GM12878 (cell line): ENCODE measurements around the gene LGALS3. TPM values are rescaled to one million over a fixed set of nuclear protein-coding genes. Genes with fewer than 3 reads are reported as not detected.

Source experiments
- ATAC-seq: fragments of 200-7000 bp; cut with Tn5 transposase; 3 replicates; pipeline ENCODE4 v1.9.1; 2020; ENCODE audit warnings: mild to moderate bottlenecking, moderate library complexity
- BruUV-seq: library from RNA; stranded (reverse); fragments of 400-500 nt; replicated peaks from 2 replicates; lab custom pipeline; 2021; lab: Mats Ljungman, UMichigan
- CTCF ChIA-PET: fragments of 300-600 bp; sonication (Branson Sonifier 250); formaldehyde crosslinking; extraction: SDS; loops from one replicate; lab custom pipeline; 2021; ENCODE audit warnings: inconsistent platforms; lab: Yijun Ruan, JAX
- POLR2A ChIA-PET: fragments of 350-600 bp; formaldehyde crosslinking; extraction: SDS; loops from one replicate; lab custom pipeline; 2021; ENCODE audit warnings: inconsistent platforms; lab: Charles Lee
- RAD21 ChIA-PET: fragments of 300-600 bp; sonication (Branson Sonifier 250); formaldehyde crosslinking; loops from one replicate; lab custom pipeline; 2023; ENCODE audit warnings: antibody characterized with exemption; ENCODE audit not compliant: unreplicated experiment; lab: Charles Lee
- SMC1A ChIA-PET: fragments of 300-600 bp; sonication (Branson Sonifier 250); formaldehyde crosslinking; loops from one replicate; lab custom pipeline; 2023; ENCODE audit not compliant: unreplicated experiment, uncharacterized antibody; lab: Charles Lee
- DNase-seq: peaks from one replicate; pipeline ENCODE4 v3.0.0-alpha.2; 2011; ENCODE audit warnings: low read depth, low spot score
- FAIRE-seq: peaks from 3 replicates; lab custom pipeline; 2011; peaks lifted over from hg19 to GRCh38; lab: Jason Lieb, UNC
- H2AFZ ChIP-seq: 2 replicates; pipeline ENCODE4 v1.6.0; 2011; ENCODE audit warnings: low read depth, low read length, control low read depth; ENCODE audit not compliant: control insufficient read depth
- H3K27ac ChIP-seq: 2 replicates; pipeline ENCODE4 v1.5.1; 2011; ENCODE audit warnings: control low read depth; ENCODE audit not compliant: control insufficient read depth, insufficient read depth
- H3K27me3 ChIP-seq, 2 experiments: replicated peaks in 1 of 2; 2 replicates each; pipeline versions ENCODE4 v1.6.0 to v1.6.1; 2011; ENCODE audit warnings: low read length in 1 of 2; ENCODE audit not compliant: control insufficient read depth in 2 of 2, insufficient read depth in 2 of 2
- H3K36me3 ChIP-seq, 2 experiments: 2 replicates each; pipeline ENCODE4 v1.5.1; 2011; ENCODE audit warnings: low read length in 1 of 2; ENCODE audit not compliant: control insufficient read depth in 2 of 2, insufficient read depth in 2 of 2
- H3K4me1 ChIP-seq: 2 replicates; pipeline ENCODE4 v1.6.1; 2011; ENCODE audit warnings: mild to moderate bottlenecking, low read length, moderate library complexity, mixed read lengths; ENCODE audit not compliant: control insufficient read depth, insufficient read depth
- H3K4me2 ChIP-seq: 2 replicates; pipeline ENCODE4 v1.6.0; 2011; ENCODE audit warnings: control low read depth; ENCODE audit not compliant: control insufficient read depth, insufficient read depth
- H3K4me3 ChIP-seq: fragments of 200-600 bp; sonication (generic); 2 replicates; pipeline ENCODE4 v1.5.1; 2016
- H3K79me2 ChIP-seq: 2 replicates; pipeline ENCODE4 v1.6.0; 2011; ENCODE audit warnings: low read length; ENCODE audit not compliant: control insufficient read depth, insufficient read depth
- H3K9ac ChIP-seq: 2 replicates; pipeline ENCODE4 v1.8.0; 2011; ENCODE audit warnings: low read length, control low read depth, mixed read lengths; ENCODE audit not compliant: control insufficient read depth, insufficient read depth
- H3K9me3 ChIP-seq: replicated peaks from 3 replicates; pipeline ENCODE4 v1.5.1; 2011; ENCODE audit warnings: mild to moderate bottlenecking, low read length; ENCODE audit not compliant: control insufficient read depth, insufficient read depth
- H4K20me1 ChIP-seq: 2 replicates; pipeline ENCODE4 v1.6.0; 2011; ENCODE audit not compliant: control insufficient read depth, insufficient read depth
- ASH2L ChIP-seq: fragments of 300-600, 200-600 bp; sonication (generic); IDR thresholded peaks from 2 replicates; pipeline ENCODE4 v1.6.1; 2017; ENCODE audit warnings: low read depth, mild to moderate bottlenecking, borderline replicate concordance
- BMI1 ChIP-seq: fragments of 450-650 bp; IDR thresholded peaks from 2 replicates; pipeline ENCODE4 v1.6.1; 2016; ENCODE audit warnings: mild to moderate bottlenecking, moderate library complexity, borderline replicate concordance
- CBX5 ChIP-seq: sonication (generic); IDR thresholded peaks from 2 replicates; pipeline ENCODE4 v1.6.1; 2016; ENCODE audit warnings: low read depth, moderate library complexity, mild to moderate bottlenecking, inconsistent platforms
- EED ChIP-seq: sonication (generic); IDR thresholded peaks from 2 replicates; pipeline ENCODE4 v1.6.1; 2016; ENCODE audit warnings: antibody characterized with exemption, low read depth
- IKZF1 ChIP-seq: fragments of 450-650 bp; conservative IDR thresholded peaks from 2 replicates; pipeline ENCODE4 v1.6.1; 2017; ENCODE audit warnings: antibody characterized with exemption, mild to moderate bottlenecking
- MTA2 ChIP-seq: fragments of 450-650 bp; IDR thresholded peaks from 2 replicates; pipeline ENCODE4 v1.6.1; 2016; ENCODE audit warnings: low read depth, mild to moderate bottlenecking, moderate library complexity
- NR2C2 ChIP-seq: IDR thresholded peaks from 2 replicates; pipeline ENCODE4 v1.6.1; 2011; ENCODE audit warnings: borderline replicate concordance, low read depth; ENCODE audit not compliant: control insufficient read depth, insufficient read length
- SMAD1 ChIP-seq: fragments of 450-650 bp; IDR thresholded peaks from 2 replicates; pipeline ENCODE4 v1.6.1; 2018; ENCODE audit warnings: mild to moderate bottlenecking, low read depth; ENCODE audit not compliant: partially characterized antibody
- SMARCA5 ChIP-seq: fragments of 450-650 bp; IDR thresholded peaks from 2 replicates; pipeline ENCODE4 v1.6.1; 2017; ENCODE audit warnings: mild to moderate bottlenecking
- SMC3 ChIP-seq: IDR thresholded peaks from 2 replicates; pipeline ENCODE4 v1.6.1; 2011; ENCODE audit warnings: low read length, improper control_type of control experiment, borderline replicate concordance
- SP1 ChIP-seq: IDR thresholded peaks from one replicate; pipeline ENCODE4 v1.6.1; 2011; ENCODE audit warnings: low read depth, low read length
- SPI1 ChIP-seq: IDR thresholded peaks from 2 replicates; pipeline ENCODE4 v1.6.1; 2011; ENCODE audit warnings: low read depth, mild to moderate bottlenecking, low read length, moderate library complexity, borderline replicate concordance; ENCODE audit not compliant: insufficient read depth
- SUZ12 ChIP-seq: fragments of 200-600 bp; sonication (generic); IDR thresholded peaks from one replicate; pipeline ENCODE4 v1.6.1; 2018; ENCODE audit warnings: antibody characterized with exemption, mild to moderate bottlenecking; ENCODE audit not compliant: unreplicated experiment
- ZNF24 ChIP-seq: fragments of 450-650 bp; IDR thresholded peaks from 2 replicates; pipeline ENCODE4 v1.6.1; 2017; ENCODE audit warnings: antibody characterized with exemption, mild to moderate bottlenecking
- WGBS: methylation state at CpG from one replicate; pipeline ENCODE4 v1.1.6; 2016; ENCODE audit warnings: low lambda C conversion rate; ENCODE audit not compliant: insufficient replicate concordance, insufficient coverage; ENCODE audit errors: missing lambda C conversion rate; 5-methylcytosine and 5-hydroxymethylcytosine counted together
- in situ Hi-C: fragments of 300-500 bp; cut with MboI; formaldehyde crosslinking; loops from 9 replicates; pipeline ENCODE4 v1.14.3; 2018; ENCODE audit warnings: mixed read lengths
- intact Hi-C: fragments of 100-400 bp; cut with micrococcal nuclease; formaldehyde crosslinking; loops from one replicate; pipeline ENCODE4 v1.14.2; 2022; ENCODE audit not compliant: unreplicated experiment
- polyA plus RNA-seq, 11 experiments: library from polyadenylated mRNA; depleted of rRNA in 4 of 11; unstranded in 6 of 11; stranded (reverse) in 5 of 11; fragments of >200 nt; fragmentation: Nextera tagmentation in 4 of 11; fragmentation: Illumina TruSeq in 1 of 11; extraction: Ambion mirVana in 4 of 11; extraction: Trizol in 1 of 11; gene quantifications; 1 replicate in 1 of 11; 2 replicates in 10 of 11; pipeline versions ENCODE4 v1.2.1 to v1.2.3, GENCODE V29; 2011 to 2016; ENCODE audit warnings: inconsistent platforms in 2 of 11, missing spikeins in 2 of 11, low read depth in 1 of 11
- total RNA-seq, 4 experiments: library from RNA; depleted of rRNA in 3 of 4; stranded (reverse); fragments of >200 nt in 3 of 4; fragmentation: Illumina TruSeq in 1 of 4; extraction: Trizol in 1 of 4; gene quantifications; 2 replicates each; pipeline versions ENCODE4 v1.2.1 to v1.2.3, GENCODE V29; 2013 to 2021

Gene LGALS3
- total and polyA plus RNA-seq, 10 of the 15 experiments (the other 5 are each of a cell fraction or from before 2014, with no cell fraction given), result 1.5 to 34.2 (median 18.4) TPM

- Histone ChIP-seq H3K9me3 (no peaks in the 10 kb centered on the region), H3K9ac (no peak overlapping the region), H3K27me3 (no peaks in the 10 kb centered on the region), H3K36me3 (peaks cover 8 to 19% of the 10 kb centered on the region in 2 experiments), H2AFZ (no peak overlapping the region), H3K4me3 (no peak overlapping the region), H3K27ac (no peak overlapping the region), H3K4me1 (no peaks in the 10 kb centered on the region), H4K20me1 (no peaks in the 10 kb centered on the region), H3K4me2 (no peak overlapping the region), H3K79me2 (no peaks in the 10 kb centered on the region)
- RAD21 ChIA-PET, result no interaction called here
- POLR2A ChIA-PET, result interaction anchor here (0.5 kb wide), 1 partner anchor 83 kb away, joined by 6 read pairs; no protein-coding TSS in a partner anchor
- in situ Hi-C loops (no loop called here), intact Hi-C loops (no loop called here)
- BruUV-seq, result no TSS peak
- no peak for TF ChIP-seq SP1
- CTCF ChIA-PET, result interaction anchor here (0.5 to 1.5 kb wide), 4 partner anchors 18 to 164 kb away, joined by 3 to 4 read pairs (median 3); no protein-coding TSS in a partner anchor
- no peak for ATAC-seq
- FAIRE-seq, result no peak
- DNase-seq, result no peak
- SMC1A ChIA-PET, result interaction anchor here (0.7 kb wide), 1 partner anchor 10 kb away, joined by 4 read pairs; no protein-coding TSS in a partner anchor
- WGBS, result 94% methylated on average over 2 of the region's 2 CpGs
Observed at GRCh38 chr14:55142466-55142865, 13.4 kb downstream of the LGALS3 start.

GRCh38 chr14:55146425-55146824 lies 17.4 kb downstream of the LGALS3 start:
- no peak overlapping the region for H2AFZ ChIP-seq
- H3K27ac ChIP-seq, result no peak overlapping the region
- POLR2A ChIA-PET, result interaction anchor here (0.6 to 1.2 kb wide), 2 partner anchors 27 to 46 kb away, joined by 3 to 11 read pairs; no protein-coding TSS in a partner anchor
- FAIRE-seq (no peak), DNase-seq (no peak), ATAC-seq (no peak)
- H4K20me1 ChIP-seq, result no peaks in the 10 kb centered on the region
- H3K9ac ChIP-seq, result no peak overlapping the region
- in situ Hi-C loops, result no loop called here
- H3K36me3 ChIP-seq, result peaks cover 2 to 3% of the 10 kb centered on the region in 2 experiments; a peak in 3 of 4 replicates
- no peaks in the 10 kb centered on the region for H3K4me1 ChIP-seq
- RAD21 ChIA-PET, result interaction anchor here (0.8 kb wide), 1 partner anchor 57 kb away, joined by 3 read pairs; no protein-coding TSS in a partner anchor
- no peaks in the 10 kb centered on the region for H3K27me3 ChIP-seq
- intact Hi-C loops, result no loop called here
- BruUV-seq, result no TSS peak
- CTCF ChIA-PET, result interaction anchor here (2.2 to 2.4 kb wide), 3 partner anchors 12 to 56 kb away, joined by 5 to 7 read pairs (median 6); no protein-coding TSS in a partner anchor
- SMC1A ChIA-PET, result interaction anchor here (1.4 to 2.1 kb wide), 4 partner anchors 9 to 49 kb away, joined by 4 to 12 read pairs (median 6); no protein-coding TSS in a partner anchor
- no peak overlapping the region for H3K4me2 ChIP-seq
- TF ChIP-seq SMC3 (no peak), SUZ12 (no peak), SPI1 (no peak), SMARCA5 (no peak), EED (no peak), NR2C2 (no peak), CBX5 (no peak), IKZF1 (no peak), ZNF24 (no peak), ASH2L (no peak), MTA2 (no peak), BMI1 (no peak), SMAD1 (no peak)
- no peak overlapping the region for H3K4me3 ChIP-seq
- no peaks in the 10 kb centered on the region for H3K9me3 ChIP-seq
- 97% methylated on average over 2 of the region's 2 CpGs for WGBS
- no peaks in the 10 kb centered on the region for H3K79me2 ChIP-seq
